ENCODE measurements around the gene SAPCD2. TPM values are rescaled to one million over a fixed set of nuclear protein-coding genes. Genes with fewer than 3 reads are reported as not detected.

SAPCD2 gene
- total RNA-seq, 4 donors from 2014 or later: 0.17 to 0.40 (median 0.26) TPM; not detected in 1

- Histone ChIP-seq H3K27me3 (no peaks in the 10 kb centered on the region), H3K9me3 (no peaks in the 10 kb centered on the region), H3K27ac (replicated peaks in 1 of 4) (peak overlapping the region in 3 of 4 donors; percentile 58 to 68 (median 59)), H3K36me3 (peaks cover 0 to 5% (median 0%) of the 10 kb centered on the region in 4 donors), H3K4me3 (peak overlapping the region; percentile 61 to 66 (median 62)), H3K4me1 (peaks cover 24 to 46% (median 40%) of the 10 kb centered on the region in 4 donors)
- no peak for DNase-seq (ENCODE audit: extremely low spot score)
- intact Hi-C loops (cut with DNase I): no loop called here
- no CpG with 5 or more reads among the region's 98 CpGs for WGBS
- peak in 2 of 3 experiments; percentile 18 to 26 for TF ChIP-seq CTCF (IDR thresholded peaks at IDR 0.05)
- no peak for TF ChIP-seq POLR2AphosphoS5 (IDR thresholded peaks at IDR 0.05)
Observed at GRCh38 chr9:137028263-137029057, 41.9 kb downstream of the SAPCD2 start.

- 17% methylated on average over 12 of the region's 95 CpGs for WGBS
- intact Hi-C loops (cut with DNase I): no loop called here
Observed at GRCh38 chr9:137027369-137028262, 42.7 kb downstream of the SAPCD2 start, which contains the start of gene ABCA2. Gene ABCA2 (minus strand): TSS chr9:137028237. CDS start chr9:137028140, 97 bp downstream.

GRCh38 chr9:137026828-137027227, 43.5 kb downstream of the SAPCD2 start:
- no peak for TF ChIP-seq CTCF (IDR thresholded peaks at IDR 0.05)
- no peak for TF ChIP-seq POLR2AphosphoS5 (IDR thresholded peaks at IDR 0.05)
- no peak for TF ChIP-seq EP300 (IDR thresholded peaks at IDR 0.05)
- no peak for TF ChIP-seq POLR2A (IDR thresholded peaks at IDR 0.05; ENCODE audit: low read depth)
- H3K27me3 ChIP-seq: no peaks in the 10 kb centered on the region
- H3K9me3 ChIP-seq: no peaks in the 10 kb centered on the region
- H3K4me1 ChIP-seq: peaks cover 24 to 46% (median 40%) of the 10 kb centered on the region in 4 donors
- peak overlapping the region; percentile 59 to 66 (median 62) for H3K4me3 ChIP-seq
- DNase-seq (ENCODE audit: extremely low spot score): no peak
- intact Hi-C loops (cut with DNase I): no loop called here
- WGBS: 75% methylated on average over 3 of the region's 4 CpGs
- H3K36me3 ChIP-seq: peaks cover 0 to 12% (median 0%) of the 10 kb centered on the region in 4 donors
- H3K27ac ChIP-seq (replicated peaks in 1 of 4): peak overlapping the region; percentile 57 to 68 (median 66)

More at GRCh38 chr9:137027369-137028262, 42.7 kb downstream of the SAPCD2 start, which contains the start of gene ABCA2:
- Histone ChIP-seq H3K27me3 (no peaks in the 10 kb centered on the region), H3K9me3 (no peaks in the 10 kb centered on the region), H3K36me3 (peaks cover 0 to 9% (median 0%) of the 10 kb centered on the region in 4 donors), H3K4me1 (peaks cover 24 to 46% (median 40%) of the 10 kb centered on the region in 4 donors), H3K4me3 (peak within 1 kb of the TSS; percentile 61 to 66 (median 62)), H3K27ac (replicated peaks in 1 of 4) (peak within 1 kb of the TSS; percentile 59 to 68 (median 67))
- DNase-seq (ENCODE audit: extremely low spot score): no peak
- TF ChIP-seq POLR2A (IDR thresholded peaks at IDR 0.05; ENCODE audit: low read depth) (no peak), EP300 (IDR thresholded peaks at IDR 0.05) (no peak), POLR2AphosphoS5 (IDR thresholded peaks at IDR 0.05) (no peak), CTCF (IDR thresholded peaks at IDR 0.05) (no peak)

- no peak for TF ChIP-seq EP300 (IDR thresholded peaks at IDR 0.05)
- no peak for TF ChIP-seq POLR2AphosphoS5 (IDR thresholded peaks at IDR 0.05)
- no peak for TF ChIP-seq POLR2A (IDR thresholded peaks at IDR 0.05; ENCODE audit: low read depth)
- TF ChIP-seq CTCF (IDR thresholded peaks at IDR 0.05): no peak
- peaks cover 0 to 13% (median 1%) of the 10 kb centered on the region in 4 donors for H3K36me3 ChIP-seq
Observed at GRCh38 chr9:137026384-137026783, 44.0 kb downstream of the SAPCD2 start.

More at GRCh38 chr9:137026384-137026783, 44.0 kb downstream of the SAPCD2 start:
- 100% methylated on average over 1 of the region's 2 CpGs for WGBS
- H3K27ac ChIP-seq (replicated peaks in 1 of 4): peak overlapping the region in 3 of 4 donors; percentile 41 to 68 (median 57)
- intact Hi-C loops (cut with DNase I): no loop called here
- H3K4me3 ChIP-seq: peak overlapping the region in 1 of 4 donors; percentile 59
- H3K4me1 ChIP-seq: peaks cover 24 to 46% (median 40%) of the 10 kb centered on the region in 4 donors
- no peaks in the 10 kb centered on the region for H3K27me3 ChIP-seq
- H3K9me3 ChIP-seq: no peaks in the 10 kb centered on the region
- DNase-seq (ENCODE audit: extremely low spot score): no peak
